GM12892 (cell line): Measurements from ENCODE around the gene TTLL11.

ENCODE experiments used
- POLR2A ChIP-seq: IDR thresholded peaks from 2 replicates; pipeline ENCODE4 v1.6.1; 2011; ENCODE audit warnings: low read depth, low read length, control low read depth
- POLR2AphosphoS5 ChIP-seq: IDR thresholded peaks from 2 replicates; pipeline ENCODE4 v1.6.1; 2011; ENCODE audit warnings: low read depth, low read length, control low read depth
- TAF1 ChIP-seq: IDR thresholded peaks from 2 replicates; pipeline ENCODE4 v1.6.1; 2011; ENCODE audit warnings: low read depth, mild to moderate bottlenecking, control low read depth, low read length, borderline replicate concordance

GRCh38 chr9:122106576-122106975 lies 13.5 kb upstream of the TTLL11 start:
- TF ChIP-seq POLR2A (no peak), POLR2AphosphoS5 (no peak), TAF1 (no peak)
